Renal cortical epithelial cell (primary cell): Measurements from ENCODE around the gene RPUSD2. TPM values are rescaled to one million over a fixed set of nuclear protein-coding genes. Genes with fewer than 3 reads are reported as not detected.

Source experiments
- DNase-seq: peaks from one replicate; pipeline ENCODE4 v3.0.0-alpha.2; 2011; ENCODE audit warnings: low read depth
- total RNA-seq: library from RNA; depleted of rRNA; stranded (reverse); fragments of >200 nt; gene quantifications from 2 replicates; pipeline ENCODE4 v1.2.3, GENCODE V29; 2014

RPUSD2 gene
- total RNA-seq = 12.7 and 17.7 TPM in 2 replicates

DNA sequence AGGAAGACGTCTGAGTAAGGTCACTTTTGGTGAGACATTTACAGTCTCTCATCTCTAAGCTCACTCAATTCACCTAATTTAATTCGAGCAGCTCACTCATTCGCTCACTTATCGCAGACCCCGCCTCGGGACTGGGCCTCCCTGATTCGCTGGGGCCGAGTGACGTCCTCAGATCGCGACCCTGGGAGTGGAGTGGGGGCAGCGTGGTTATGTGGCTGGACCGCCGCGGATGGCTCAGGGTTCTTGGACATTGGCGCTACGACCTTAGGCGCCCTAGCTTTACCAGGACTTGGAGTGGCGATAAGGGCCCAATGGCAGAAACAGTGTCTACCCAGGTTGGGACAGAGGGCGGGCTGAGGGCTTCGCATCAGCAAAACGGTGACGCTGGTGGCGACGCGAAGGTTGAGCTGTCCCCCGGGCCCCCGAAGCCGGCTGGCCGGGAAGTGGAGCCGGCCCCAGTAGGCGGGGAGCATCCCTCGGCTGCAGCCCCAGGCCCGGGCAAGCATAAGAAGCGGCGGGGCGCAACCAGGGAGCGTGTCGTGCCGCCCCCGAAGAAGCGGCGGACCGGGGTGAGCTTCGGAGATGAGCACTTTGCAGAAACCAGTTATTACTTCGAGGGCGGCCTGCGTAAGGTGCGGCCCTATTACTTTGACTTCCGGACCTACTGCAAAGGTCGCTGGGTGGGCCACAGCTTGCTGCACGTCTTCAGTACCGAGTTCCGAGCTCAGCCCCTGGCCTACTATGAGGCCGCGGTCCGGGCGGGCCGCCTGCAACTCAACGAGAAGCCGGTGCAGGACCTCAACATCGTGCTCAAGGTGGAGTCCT, at the start of gene RPUSD2:
Gene RPUSD2, plus strand, starts transcription at position 171 of the 825 bp plus-strand sequence. Its CDS starts 39 bp downstream, at position 210.
- peak; percentile 80 for DNase-seq

DNA sequence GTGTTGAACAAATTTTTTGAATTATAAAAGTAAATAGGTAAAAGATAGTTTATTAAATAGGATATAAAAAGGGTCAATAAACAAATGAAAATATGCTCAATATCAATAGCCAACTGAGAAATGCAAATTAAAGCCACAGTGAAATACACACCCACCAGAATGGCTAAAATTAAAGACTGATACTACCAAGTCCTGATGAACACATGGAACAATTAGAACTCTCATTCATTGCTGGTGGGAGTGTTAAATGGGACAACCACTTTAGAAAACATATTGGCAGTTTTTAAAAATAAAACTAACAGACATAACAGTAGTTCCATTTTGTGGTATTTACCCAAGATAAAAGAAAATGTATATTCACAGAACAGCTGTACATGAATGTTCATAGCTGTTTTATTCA, 45.5 kb upstream of the RPUSD2 start:
- DNase-seq = no peak

GRCh38 chr15:40525855-40526254, 43.2 kb upstream of the RPUSD2 start:
- DNase-seq = no peak

DNA sequence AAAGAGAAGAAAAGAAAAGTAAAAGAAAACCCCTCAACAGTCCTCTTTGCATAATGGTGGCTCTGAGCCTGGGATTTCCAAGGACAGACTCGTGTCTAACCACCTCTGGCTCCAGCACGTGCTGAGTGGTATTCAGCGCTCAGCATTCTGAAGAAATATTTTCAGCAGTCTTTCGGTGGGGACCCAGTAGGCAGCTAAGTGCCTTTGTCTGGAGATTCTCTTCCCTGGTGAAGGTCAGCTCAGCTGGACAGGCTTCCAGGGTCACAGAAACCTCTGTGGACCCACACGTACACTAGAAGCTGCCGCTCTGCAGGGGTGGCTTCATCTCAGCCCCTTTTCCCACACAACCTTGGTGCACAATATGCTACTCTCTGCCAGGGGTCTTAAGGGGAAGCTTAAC, 40.3 kb upstream of the RPUSD2 start:
- DNase-seq = no peak

DNA sequence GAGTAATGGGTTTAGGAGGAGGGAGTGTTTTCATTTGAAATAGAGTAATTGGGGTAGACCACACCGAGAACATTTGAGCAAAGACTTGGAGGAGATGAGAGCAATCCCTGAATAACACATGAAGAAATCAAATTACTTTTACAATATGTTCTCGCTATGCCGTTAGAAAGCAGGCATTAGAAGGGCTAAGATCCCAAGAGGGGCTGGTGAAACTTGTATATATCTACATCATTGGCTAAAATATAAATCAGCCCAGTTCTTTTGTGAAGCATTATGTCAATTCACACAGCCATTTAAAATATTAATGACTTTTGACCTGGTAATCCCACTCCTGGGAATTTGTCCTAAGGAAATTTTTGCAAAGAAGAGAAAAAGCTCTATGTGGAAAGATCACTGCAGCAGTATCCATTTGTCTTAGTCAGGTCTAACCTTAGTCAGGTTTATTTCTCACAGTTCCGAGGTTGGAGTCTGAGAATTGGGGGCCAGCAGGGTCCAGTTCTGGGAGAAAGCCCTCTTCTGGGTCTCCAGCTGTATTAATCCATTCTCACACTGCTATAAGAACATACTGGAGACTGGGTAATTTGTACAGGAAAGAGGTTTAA, 35.2 kb upstream of the RPUSD2 start:
- no peak for DNase-seq

- DNase-seq = no peak
These were observed 34.7 kb upstream of the RPUSD2 start for GRCh38 chr15:40534371-40534770.

GRCh38 chr15:40536501-40536900, 32.6 kb upstream of the RPUSD2 start:
- DNase-seq = no peak

- DNase-seq = no peak
These were observed 30.1 kb upstream of the RPUSD2 start for GRCh38 chr15:40538976-40539375.

GRCh38 chr15:40543082-40543481, 26.0 kb upstream of the RPUSD2 start:
- no peak for DNase-seq

- no peak for DNase-seq
These were observed 25.3 kb upstream of the RPUSD2 start for GRCh38 chr15:40543631-40544294.

DNA sequence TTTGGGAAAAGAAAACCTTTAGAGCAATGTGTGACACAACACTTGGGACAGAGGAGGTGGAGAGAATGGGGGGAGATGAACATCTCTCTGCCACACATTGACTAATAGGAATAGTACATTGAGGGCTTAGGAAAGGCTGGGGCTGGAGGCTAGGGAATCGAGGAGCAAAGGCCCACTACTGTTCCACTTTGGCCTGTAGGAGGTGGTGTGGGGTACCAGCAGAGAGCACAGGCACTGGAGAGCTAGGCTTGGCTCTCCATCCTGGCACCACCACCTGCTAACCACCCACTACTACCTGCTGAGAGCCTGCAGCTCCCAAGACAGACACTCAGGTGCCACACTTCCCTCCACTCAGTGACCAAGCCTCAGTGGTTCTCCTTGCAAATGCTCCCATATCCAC, 23.6 kb upstream of the RPUSD2 start:
- no peak for DNase-seq

DNA sequence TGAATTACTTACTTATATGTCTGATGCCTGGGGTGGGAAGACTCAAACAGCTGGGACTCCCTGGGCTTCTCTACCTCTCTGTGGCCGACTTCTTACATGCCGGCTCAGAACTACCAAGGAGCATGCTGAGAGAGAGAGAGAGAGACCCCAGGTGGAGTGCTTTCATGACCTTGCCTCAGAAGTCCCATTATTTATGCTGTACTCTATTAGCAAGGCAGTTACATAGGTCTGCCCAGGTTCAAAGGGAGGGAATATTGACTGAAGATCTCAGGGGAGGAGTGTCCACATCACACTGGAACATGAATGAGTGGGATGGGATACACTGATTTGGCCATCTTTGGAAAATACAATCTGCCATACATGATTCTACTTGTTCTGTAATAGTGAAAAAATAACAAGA, 20.5 kb upstream of the RPUSD2 start:
- DNase-seq = no peak

DNA sequence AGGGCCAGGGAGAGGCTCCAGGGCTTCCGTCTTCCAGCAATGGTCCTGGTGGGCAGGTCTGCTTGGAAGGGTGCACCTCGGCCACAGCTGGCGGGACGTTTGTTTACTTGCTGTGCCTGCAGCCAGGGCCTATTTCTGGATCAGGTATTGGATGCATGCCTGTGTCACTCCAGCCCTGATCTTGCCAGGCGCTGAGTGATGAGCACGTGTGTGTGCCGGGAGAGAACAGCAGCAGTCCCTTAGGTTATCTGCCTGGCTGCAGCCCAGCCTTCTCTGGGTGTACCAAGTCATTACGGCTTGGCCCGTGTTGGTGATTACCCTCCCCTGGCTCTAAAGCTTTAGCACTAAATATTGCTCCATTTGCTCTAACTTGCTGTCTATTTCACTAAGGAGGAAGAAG, 19.2 kb upstream of the RPUSD2 start:
- DNase-seq = no peak

DNA sequence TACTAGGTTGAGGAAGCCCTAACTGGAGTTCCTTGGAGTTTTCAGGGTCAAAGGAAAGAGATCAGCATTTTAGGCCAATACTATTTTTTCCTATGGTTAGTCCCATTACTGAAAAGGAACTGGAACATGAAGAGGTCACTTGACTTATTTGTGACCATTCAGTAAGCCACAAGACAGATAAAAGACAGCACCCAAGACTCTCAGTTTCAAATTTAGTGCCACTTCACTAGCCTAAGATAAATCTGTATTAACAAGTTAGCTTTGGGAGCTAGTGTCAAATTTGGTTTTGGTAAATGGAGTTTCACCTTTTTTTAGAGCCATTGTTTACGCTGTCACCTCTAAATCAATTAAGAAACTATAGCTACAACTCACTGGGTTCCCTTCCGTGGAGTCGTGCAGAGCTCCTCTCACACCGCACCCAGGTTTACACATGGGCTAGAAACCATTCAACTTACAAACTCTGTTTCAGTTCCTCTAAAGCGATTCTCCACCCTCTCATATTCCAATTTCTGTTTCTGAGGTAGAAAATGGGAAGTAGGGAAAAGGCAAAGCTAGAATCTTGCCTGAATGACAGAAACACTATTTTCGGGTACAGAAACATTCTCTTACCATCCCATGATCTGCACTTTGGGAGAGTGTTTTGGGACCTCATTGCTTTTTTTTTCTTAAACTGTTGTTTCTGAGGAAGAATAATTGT, 18.6 kb upstream of the RPUSD2 start:
- DNase-seq = no peak

DNA sequence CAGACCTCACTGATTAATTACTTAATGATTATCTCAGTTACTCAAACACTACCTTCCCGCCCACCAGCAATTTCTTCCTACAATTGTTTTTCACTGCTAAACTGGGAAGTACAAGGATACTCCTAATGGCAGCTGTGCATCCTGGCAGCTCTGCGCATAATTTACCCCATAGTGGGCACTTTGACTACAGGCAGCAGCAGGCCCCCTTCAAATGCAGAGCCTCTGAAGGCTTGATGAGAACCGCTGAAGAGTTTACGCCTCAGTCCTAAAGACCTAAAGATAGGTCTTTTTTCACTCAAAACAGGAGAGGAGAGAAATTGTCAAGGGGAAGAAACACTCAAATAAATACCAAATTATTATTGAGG, 15.0 kb upstream of the RPUSD2 start:
- no peak for DNase-seq

GRCh38 chr15:40555876-40556275, 13.2 kb upstream of the RPUSD2 start:
- no peak for DNase-seq

GRCh38 chr15:40558952-40559742, 10.0 kb upstream of the RPUSD2 start:
- DNase-seq = no peak

DNA sequence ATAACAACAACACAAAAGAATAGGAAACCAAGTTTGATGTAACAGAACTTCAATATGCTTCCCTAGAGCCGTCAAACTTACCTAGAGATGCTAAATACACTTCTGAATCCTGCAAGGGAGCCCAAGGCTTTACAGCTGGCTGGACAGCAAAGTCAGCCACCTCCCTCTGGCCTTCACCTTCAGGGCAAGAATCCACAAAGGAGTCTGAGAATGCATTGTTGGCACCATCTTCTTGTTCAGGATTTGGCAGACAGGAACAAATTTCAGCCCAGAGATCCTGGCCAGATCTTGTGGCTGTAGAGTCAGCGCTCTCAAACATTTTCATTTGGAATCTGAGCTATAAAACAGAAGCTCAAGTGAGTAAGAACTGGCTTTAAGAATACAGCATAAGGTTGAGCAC, 6.4 kb upstream of the RPUSD2 start:
- no peak for DNase-seq

DNA sequence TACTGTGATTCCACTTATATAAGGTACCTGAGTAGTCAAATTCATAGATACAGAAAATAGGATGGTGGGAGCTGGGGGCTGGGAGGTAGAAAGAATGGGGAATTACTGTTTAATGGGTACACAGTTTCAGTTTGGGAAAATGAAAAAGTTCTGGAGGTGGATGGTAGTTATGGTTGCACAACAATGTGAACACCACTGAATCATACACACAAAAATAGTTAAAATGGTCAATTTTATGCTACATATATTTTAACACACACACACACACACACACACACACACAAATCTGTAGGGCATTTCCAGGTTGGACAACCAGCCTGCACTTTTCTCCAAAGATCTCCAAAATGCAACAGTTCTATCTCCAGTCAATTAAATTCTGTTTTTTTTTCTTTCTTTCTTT, 5.7 kb upstream of the RPUSD2 start:
- no peak for DNase-seq

- peak; percentile 98 for DNase-seq
These were observed 4.3 kb upstream of the RPUSD2 start, which contains the start of gene CCDC32 for GRCh38 chr15:40564591-40565332. Gene CCDC32 (minus strand): TSS chr15:40565042. CDS start chr15:40563015, 2,027 bp downstream.
